SU-DHL-6 (cell line): ENCODE measurements around the gene GGN.

ENCODE experiments used
- H2AFZ ChIP-seq: fragments of 200-600 bp; sonication (generic); 2 replicates; pipeline ENCODE4 v1.6.1; 2014; ENCODE audit warnings: low read depth, mild to moderate bottlenecking, moderate library complexity, mixed read lengths, antibody characterized with exemption, low read length; ENCODE audit not compliant: severe bottlenecking
- H3F3A ChIP-seq: fragments of 200-600 bp; shearing (Covaris generic); 2 replicates; pipeline ENCODE4 v1.6.0; 2016; ENCODE audit warnings: antibody characterized with exemption, mild to moderate bottlenecking; ENCODE audit not compliant: insufficient read depth
- H3K27ac ChIP-seq: fragments of 200-600 bp; sonication (generic); 2 replicates; pipeline ENCODE4 v1.5.1; 2016; ENCODE audit warnings: low read depth, mild to moderate bottlenecking, low read length, moderate library complexity, mixed read lengths
- H3K27me3 ChIP-seq: fragments of 200-600 bp; sonication (generic), shearing (Covaris generic); 2 replicates; pipeline ENCODE4 v1.6.0; 2014; ENCODE audit warnings: mild to moderate bottlenecking, low read length
- H3K36me3 ChIP-seq: fragments of 200-600 bp; sonication (generic); 2 replicates; pipeline ENCODE4 v1.6.1; 2014; ENCODE audit warnings: mild to moderate bottlenecking, low read length, mixed read lengths
- H3K4me2 ChIP-seq: fragments of 300-600, 200-600 bp; shearing (Covaris generic), sonication (generic); 2 replicates; pipeline ENCODE4 v1.6.0; 2014; ENCODE audit warnings: low read length, low read depth, mild to moderate bottlenecking; ENCODE audit not compliant: poor library complexity, severe bottlenecking
- H3K4me3 ChIP-seq: fragments of 200-600 bp; sonication (generic); 2 replicates; pipeline ENCODE4 v1.5.1; 2014; ENCODE audit warnings: antibody characterized with exemption, low read length, mild to moderate bottlenecking, mixed read lengths; ENCODE audit not compliant: insufficient read depth, poor library complexity, severe bottlenecking
- H3K79me2 ChIP-seq: fragments of 200-600 bp; sonication (generic); 2 replicates; pipeline ENCODE4 v1.6.1; 2014; ENCODE audit warnings: mild to moderate bottlenecking, low read length, moderate library complexity; ENCODE audit not compliant: insufficient read depth
- H3K9ac ChIP-seq: fragments of 200-600 bp; sonication (generic); 2 replicates; pipeline ENCODE4 v1.7.0; 2014; ENCODE audit warnings: mild to moderate bottlenecking, low read length
- H3K9me2 ChIP-seq: fragments of 200-600 bp; sonication (generic); replicated peaks from 2 replicates; pipeline ENCODE4 v1.6.1; 2014; ENCODE audit warnings: low read length; ENCODE audit not compliant: insufficient read depth
- H3K9me3 ChIP-seq: fragments of 200-600 bp; sonication (generic); 2 replicates; pipeline ENCODE4 v1.6.1; 2014; ENCODE audit warnings: low read length, mixed read lengths; ENCODE audit not compliant: insufficient read depth
- H4K20me1 ChIP-seq: fragments of 200-600 bp; sonication (generic); 2 replicates; pipeline ENCODE4 v1.6.1; 2014; ENCODE audit warnings: low read depth, mild to moderate bottlenecking, antibody characterized with exemption, low read length, moderate library complexity, mixed read lengths
- EZH2phosphoT487 ChIP-seq: fragments of 200-600 bp; sonication (generic), shearing (Covaris generic); conservative IDR thresholded peaks from 2 replicates; pipeline ENCODE4 v1.6.1; 2018; ENCODE audit warnings: mild to moderate bottlenecking, antibody characterized with exemption, low read length, moderate library complexity, mixed read lengths
- TF ChIP-seq, protein P1 (sequence below): fragments of 200-600 bp; sonication (generic); IDR thresholded peaks from one replicate; pipeline ENCODE4 v1.5.1; 2017; ENCODE audit warnings: antibody characterized with exemption, mild to moderate bottlenecking, low read length, moderate library complexity; ENCODE audit not compliant: insufficient read depth, poor library complexity, severe bottlenecking

GGN gene

DNA sequence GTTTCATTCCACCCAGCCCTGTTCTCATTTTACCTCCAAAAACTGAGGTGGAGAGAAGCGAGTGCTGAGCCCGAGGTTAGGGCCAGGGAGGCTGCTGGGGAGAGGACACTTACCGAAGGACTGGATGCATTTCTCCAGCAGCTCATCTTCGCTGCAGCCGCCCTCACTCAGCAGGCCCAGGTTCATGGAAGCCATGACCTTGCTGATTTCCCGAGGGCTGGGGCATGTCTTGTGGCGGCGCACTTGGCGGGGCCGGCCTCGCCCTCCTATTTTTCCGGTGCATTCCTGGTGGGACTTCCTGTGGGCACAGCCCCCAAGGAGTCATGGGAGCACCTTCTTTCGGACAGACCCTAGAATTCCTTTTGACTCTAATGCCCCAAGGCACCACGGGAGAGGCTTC, 34.0 kb upstream of the GGN start:
- Histone ChIP-seq H3K4me2 (no peak overlapping the region), H3K4me3 (no peak overlapping the region), H3K9me2 (no peaks in the 10 kb centered on the region), H3K9ac (no peak overlapping the region), H2AFZ (no peak overlapping the region), H4K20me1 (no peaks in the 10 kb centered on the region), H3K27me3 (no peaks in the 10 kb centered on the region), H3F3A (no peaks in the 10 kb centered on the region), H3K9me3 (no peaks in the 10 kb centered on the region), H3K36me3 (no peaks in the 10 kb centered on the region), H3K27ac (no peak overlapping the region), H3K79me2 (no peaks in the 10 kb centered on the region)
- TF ChIP-seq, protein P1, sequence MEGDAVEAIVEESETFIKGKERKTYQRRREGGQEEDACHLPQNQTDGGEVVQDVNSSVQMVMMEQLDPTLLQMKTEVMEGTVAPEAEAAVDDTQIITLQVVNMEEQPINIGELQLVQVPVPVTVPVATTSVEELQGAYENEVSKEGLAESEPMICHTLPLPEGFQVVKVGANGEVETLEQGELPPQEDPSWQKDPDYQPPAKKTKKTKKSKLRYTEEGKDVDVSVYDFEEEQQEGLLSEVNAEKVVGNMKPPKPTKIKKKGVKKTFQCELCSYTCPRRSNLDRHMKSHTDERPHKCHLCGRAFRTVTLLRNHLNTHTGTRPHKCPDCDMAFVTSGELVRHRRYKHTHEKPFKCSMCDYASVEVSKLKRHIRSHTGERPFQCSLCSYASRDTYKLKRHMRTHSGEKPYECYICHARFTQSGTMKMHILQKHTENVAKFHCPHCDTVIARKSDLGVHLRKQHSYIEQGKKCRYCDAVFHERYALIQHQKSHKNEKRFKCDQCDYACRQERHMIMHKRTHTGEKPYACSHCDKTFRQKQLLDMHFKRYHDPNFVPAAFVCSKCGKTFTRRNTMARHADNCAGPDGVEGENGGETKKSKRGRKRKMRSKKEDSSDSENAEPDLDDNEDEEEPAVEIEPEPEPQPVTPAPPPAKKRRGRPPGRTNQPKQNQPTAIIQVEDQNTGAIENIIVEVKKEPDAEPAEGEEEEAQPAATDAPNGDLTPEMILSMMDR = no peak
- TF ChIP-seq EZH2phosphoT487 = no peak

DNA sequence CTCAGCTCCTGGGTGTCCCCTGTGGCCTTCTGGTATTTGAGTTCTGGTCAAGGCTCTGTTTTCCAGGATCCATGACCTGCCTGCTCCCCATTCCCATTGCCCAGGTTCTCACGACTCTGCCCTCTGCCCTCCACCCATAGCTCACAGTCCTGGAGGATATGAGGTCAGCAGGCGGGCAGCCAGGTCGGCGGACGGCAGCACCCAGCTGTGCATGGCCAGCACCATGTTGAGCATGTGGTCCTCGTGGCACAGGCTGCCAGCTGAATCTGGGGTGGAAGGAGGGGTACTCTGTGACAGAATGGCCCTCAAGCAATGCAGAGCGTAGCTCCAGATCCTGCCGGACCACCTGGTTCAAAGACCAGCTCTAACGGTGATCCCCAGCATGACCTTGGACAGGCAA, 33.1 kb upstream of the GGN start:
- Histone ChIP-seq H2AFZ (no peak overlapping the region), H3K79me2 (no peaks in the 10 kb centered on the region), H3K27ac (no peak overlapping the region), H3K4me2 (no peak overlapping the region), H3K4me3 (no peak overlapping the region), H3K9me2 (no peaks in the 10 kb centered on the region), H3K9me3 (no peaks in the 10 kb centered on the region), H3F3A (no peaks in the 10 kb centered on the region), H4K20me1 (no peaks in the 10 kb centered on the region), H3K27me3 (no peaks in the 10 kb centered on the region), H3K9ac (no peak overlapping the region), H3K36me3 (no peaks in the 10 kb centered on the region)
- TF ChIP-seq, protein P1 = no peak
- no peak for TF ChIP-seq EZH2phosphoT487

DNA sequence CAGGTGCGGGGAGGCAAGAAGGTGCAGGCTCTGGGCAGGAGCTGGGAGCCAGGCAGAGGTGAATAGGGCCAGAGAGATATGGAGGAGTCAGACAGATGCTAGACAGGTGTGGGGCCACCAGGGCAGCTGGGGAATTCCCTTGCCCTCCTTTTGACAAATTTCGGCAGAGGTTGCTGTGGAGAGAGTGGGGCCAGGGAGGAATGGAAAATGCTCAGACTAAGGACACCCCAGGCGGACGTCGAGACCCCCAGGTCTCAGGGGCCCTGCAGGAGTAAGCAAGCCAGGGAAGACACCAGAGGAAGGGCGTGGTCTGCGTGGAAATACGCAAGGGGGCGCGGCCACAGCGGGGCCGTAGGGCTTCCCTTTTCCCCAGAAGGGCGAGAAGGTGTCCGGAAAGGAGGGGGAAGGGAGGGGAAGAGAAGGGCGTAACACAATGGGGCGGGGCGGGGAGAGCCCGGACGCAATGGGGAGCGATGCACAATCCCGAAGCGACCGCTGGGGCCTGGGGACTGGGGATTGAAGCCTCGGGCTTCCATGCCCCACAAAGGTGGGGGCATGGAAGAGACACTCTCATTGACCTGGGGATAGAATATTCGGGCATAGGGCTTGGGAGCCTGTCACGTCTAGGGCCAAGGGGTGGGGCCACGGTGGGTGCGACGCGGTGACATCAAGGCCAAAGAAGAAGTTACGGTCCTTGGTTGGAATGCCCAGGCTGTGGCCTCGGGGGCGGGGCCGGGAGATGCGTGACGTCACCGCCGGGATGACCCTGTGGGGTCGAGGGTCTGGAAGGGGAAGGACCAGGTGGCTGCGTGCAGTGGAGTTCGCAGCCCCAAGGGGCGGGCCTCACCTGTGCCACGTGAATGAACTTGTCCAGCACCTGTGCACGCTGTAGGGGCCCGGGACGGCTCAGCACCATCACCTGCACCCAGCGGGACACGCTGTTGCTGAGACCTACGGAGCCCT, 30.0 kb upstream of the GGN start:
- Histone ChIP-seq H3K27me3 (no peaks in the 10 kb centered on the region), H2AFZ (no peak overlapping the region), H4K20me1 (no peaks in the 10 kb centered on the region), H3K79me2 (no peaks in the 10 kb centered on the region), H3K4me3 (no peak overlapping the region), H3K9ac (no peak overlapping the region), H3K36me3 (no peaks in the 10 kb centered on the region), H3K9me3 (no peaks in the 10 kb centered on the region), H3K27ac (no peak overlapping the region), H3F3A (no peaks in the 10 kb centered on the region), H3K9me2 (no peaks in the 10 kb centered on the region), H3K4me2 (peak overlapping the region; percentile 27)
- TF ChIP-seq, protein P1 = no peak
- TF ChIP-seq EZH2phosphoT487 = no peak
